Testis (tissue), 3 donors: ENCODE results near the gene PEX10. TPM values are rescaled to one million over a fixed set of nuclear protein-coding genes. Genes with fewer than 3 reads are reported as not detected.

ENCODE experiments used
- DNase-seq: peaks from one replicate; pipeline ENCODE4 v3.0.0-alpha.2; 2019
- H3K27ac ChIP-seq, 2 donors: fragments of 200-600 bp; sonication (generic); one replicate each; pipeline ENCODE4 v1.5.1; 2019
- H3K27me3 ChIP-seq: fragments of 200-600 bp; sonication (generic); one replicate; pipeline ENCODE4 v1.5.1; 2019
- H3K36me3 ChIP-seq: fragments of 200-600 bp; sonication (generic); one replicate; pipeline ENCODE4 v1.5.1; 2017; ENCODE audit warnings: low read depth; ENCODE audit errors: missing control alignments
- H3K4me1 ChIP-seq: fragments of 200-600 bp; sonication (generic); one replicate; pipeline ENCODE4 v1.5.1; 2019
- H3K4me3 ChIP-seq, 2 donors: fragments of 200-600 bp; sonication (generic); one replicate each; pipeline ENCODE4 v1.5.1; 2017 to 2019
- H3K9me3 ChIP-seq: fragments of 200-600 bp; sonication (generic); one replicate; pipeline ENCODE4 v1.5.1; 2017
- POLR2A ChIP-seq: fragments of 450-650 bp; IDR thresholded peaks from one replicate; pipeline ENCODE4 v1.6.1; 2017; ENCODE audit warnings: antibody characterized with exemption, mild to moderate bottlenecking, moderate library complexity
- WGBS, 2 donors: methylation state at CpG; one replicate each; pipeline ENCODE4 v1.1.5; 2018; 5-methylcytosine and 5-hydroxymethylcytosine counted together
- intact Hi-C: fragments of 100-400 bp; cut with DNase I; formaldehyde crosslinking; loops from one replicate; pipeline ENCODE4 v1.15.1; 2023; ENCODE audit warnings: low total_unique reads
- polyA plus RNA-seq: library from polyadenylated mRNA; stranded (reverse); fragments of 350-450 nt; fragmentation: Illumina TruSeq; extraction: RNeasy Lipid Tissue Mini Kit (QIAGEN cat#74804); gene quantifications from one replicate; pipeline ENCODE4 v1.2.3, GENCODE V29; 2014; ENCODE audit warnings: low read depth, low replicate concordance; ENCODE audit not compliant: insufficient read depth
- total RNA-seq, 2 donors: library from RNA; depleted of rRNA; stranded (reverse); fragments of >200 nt; gene quantifications; one replicate each; pipeline ENCODE4 v1.2.3, GENCODE V29; 2016
- TF ChIP-seq, protein P1 (sequence below), 3 experiments: fragments of 450-650 bp in 2 of 3; fragments of 200-600 bp in 1 of 3; sonication (generic) in 1 of 3; IDR thresholded peaks; one replicate each; pipeline ENCODE4 v1.5.1; 2016 to 2019; ENCODE audit warnings: antibody characterized with exemption in 3 of 3, mild to moderate bottlenecking in 2 of 3, moderate library complexity in 1 of 3

PEX10 gene
- total and polyA plus RNA-seq, 3 donors from 2014 or later, result 49.5 to 52.8 (median 50.4) TPM

- intact Hi-C loops, result no loop called here
- 84 to 87% methylated on average over 18 of the region's 18 CpGs for WGBS, 2 donors
- Histone ChIP-seq H3K4me3 (no peak overlapping the region), H3K27ac (no peak overlapping the region), H3K27me3 (no peaks in the 10 kb centered on the region), H3K36me3 (no peaks in the 10 kb centered on the region), H3K9me3 (no peaks in the 10 kb centered on the region), H3K4me1 (peaks cover 14% of the 10 kb centered on the region)
- no peak for TF ChIP-seq POLR2A
- TF ChIP-seq, protein P1, sequence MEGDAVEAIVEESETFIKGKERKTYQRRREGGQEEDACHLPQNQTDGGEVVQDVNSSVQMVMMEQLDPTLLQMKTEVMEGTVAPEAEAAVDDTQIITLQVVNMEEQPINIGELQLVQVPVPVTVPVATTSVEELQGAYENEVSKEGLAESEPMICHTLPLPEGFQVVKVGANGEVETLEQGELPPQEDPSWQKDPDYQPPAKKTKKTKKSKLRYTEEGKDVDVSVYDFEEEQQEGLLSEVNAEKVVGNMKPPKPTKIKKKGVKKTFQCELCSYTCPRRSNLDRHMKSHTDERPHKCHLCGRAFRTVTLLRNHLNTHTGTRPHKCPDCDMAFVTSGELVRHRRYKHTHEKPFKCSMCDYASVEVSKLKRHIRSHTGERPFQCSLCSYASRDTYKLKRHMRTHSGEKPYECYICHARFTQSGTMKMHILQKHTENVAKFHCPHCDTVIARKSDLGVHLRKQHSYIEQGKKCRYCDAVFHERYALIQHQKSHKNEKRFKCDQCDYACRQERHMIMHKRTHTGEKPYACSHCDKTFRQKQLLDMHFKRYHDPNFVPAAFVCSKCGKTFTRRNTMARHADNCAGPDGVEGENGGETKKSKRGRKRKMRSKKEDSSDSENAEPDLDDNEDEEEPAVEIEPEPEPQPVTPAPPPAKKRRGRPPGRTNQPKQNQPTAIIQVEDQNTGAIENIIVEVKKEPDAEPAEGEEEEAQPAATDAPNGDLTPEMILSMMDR (IDR thresholded peaks at IDR 0.05), result no peak
- DNase-seq, result no peak
These were observed 33.2 kb downstream of the PEX10 start for GRCh38 chr1:2378956-2379732.

- H3K27ac ChIP-seq, result no peak overlapping the region
- intact Hi-C loops, result no loop called here
- WGBS, 2 donors, result 92% methylated on average over 24 of the region's 24 CpGs; no CpG with 5 or more reads in 1 of the 2 donors
- TF ChIP-seq, protein P1 (IDR thresholded peaks at IDR 0.05), result no peak
- no peak for TF ChIP-seq POLR2A
- DNase-seq, result no peak
- H3K36me3 ChIP-seq, result no peaks in the 10 kb centered on the region
- H3K4me1 ChIP-seq, result peaks cover 14% of the 10 kb centered on the region
- no peaks in the 10 kb centered on the region for H3K27me3 ChIP-seq
- H3K9me3 ChIP-seq, result no peaks in the 10 kb centered on the region
- no peak overlapping the region for H3K4me3 ChIP-seq
These were observed 33.9 kb downstream of the PEX10 start for GRCh38 chr1:2378441-2378851.

DNA sequence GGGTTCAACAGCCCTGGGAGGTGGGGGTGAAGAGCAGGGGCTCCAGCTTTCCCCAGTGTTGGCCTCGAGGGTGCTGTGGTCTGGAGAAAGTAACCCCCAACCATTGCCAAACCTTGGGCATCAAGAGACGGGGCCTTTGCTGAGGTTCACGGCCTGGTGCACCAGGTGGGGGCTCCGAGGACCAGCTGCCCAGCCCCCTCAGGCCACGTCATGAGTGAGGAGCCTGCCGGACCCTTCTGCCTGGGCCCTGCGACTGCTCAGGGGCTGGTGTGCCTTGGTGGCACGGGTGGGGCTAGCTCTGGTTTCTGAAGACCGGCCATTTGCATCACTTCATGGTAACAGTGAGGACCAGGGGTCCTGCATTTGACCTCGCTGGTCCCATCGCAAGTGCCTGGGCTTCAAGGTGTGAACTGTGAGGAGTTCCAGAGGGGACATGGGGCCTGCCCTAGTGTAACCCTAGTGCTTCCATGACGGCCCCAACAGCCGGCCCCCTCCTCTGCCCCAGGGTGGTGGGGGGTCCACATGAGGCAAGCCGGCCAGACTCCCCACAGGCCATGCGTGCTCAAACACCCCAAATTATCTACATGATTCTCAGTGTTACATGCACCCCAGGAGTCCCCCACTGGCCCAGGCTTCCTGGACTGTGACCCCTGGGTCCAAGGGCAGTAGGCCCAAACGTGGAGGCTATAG is 34.5 kb downstream of the PEX10 start:
- intact Hi-C loops, result no loop called here
- Histone ChIP-seq H3K27me3 (no peaks in the 10 kb centered on the region), H3K27ac (no peak overlapping the region), H3K4me1 (peaks cover 14% of the 10 kb centered on the region), H3K4me3 (no peak overlapping the region), H3K9me3 (no peaks in the 10 kb centered on the region), H3K36me3 (no peaks in the 10 kb centered on the region)
- TF ChIP-seq POLR2A, result no peak
- TF ChIP-seq, protein P1 (IDR thresholded peaks at IDR 0.05), result no peak
- WGBS, 2 donors, result 92% methylated on average over 16 of the region's 16 CpGs; no CpG with 5 or more reads in 1 of the 2 donors
- no peak for DNase-seq

DNA sequence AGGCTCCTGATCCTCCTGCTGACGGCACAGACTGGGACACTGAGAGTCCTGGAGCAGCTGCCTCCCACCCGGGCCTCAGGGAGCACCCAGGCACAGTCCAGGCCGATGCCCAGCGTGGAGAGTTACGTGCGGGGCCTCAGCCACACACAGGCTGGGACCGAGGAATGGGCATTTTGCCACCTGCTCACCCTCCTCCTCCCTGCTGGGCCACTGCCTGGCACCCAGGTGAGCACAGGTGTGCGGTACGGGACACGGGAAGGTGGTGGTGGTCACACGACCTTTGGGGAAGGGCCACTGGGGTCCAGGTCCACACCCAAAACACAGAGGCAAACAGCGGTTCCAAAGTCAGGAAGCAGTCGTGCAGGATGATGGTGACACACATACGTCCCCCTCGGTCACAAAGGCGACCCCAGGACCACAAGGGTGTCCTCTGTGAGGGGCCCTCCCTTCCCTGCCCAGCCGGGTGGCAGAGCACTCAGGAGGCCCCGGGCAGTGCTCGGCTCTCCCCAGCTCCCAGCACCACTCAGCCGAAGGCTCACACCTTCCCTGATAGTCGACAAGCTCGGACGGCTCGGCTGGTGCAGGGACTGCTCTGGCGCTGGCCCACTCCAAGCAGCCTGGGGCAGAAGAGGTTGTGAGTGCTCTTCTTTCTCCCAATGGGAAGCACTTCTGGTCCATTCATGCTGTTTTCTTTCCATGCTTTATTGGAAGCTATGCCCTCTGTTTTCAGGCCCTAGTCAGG is 35.3 kb downstream of the PEX10 start:
- H3K4me3 ChIP-seq, result no peak overlapping the region
- no peaks in the 10 kb centered on the region for H3K9me3 ChIP-seq
- WGBS, 2 donors, result 90% methylated on average over 20 to 25 of the region's 25 CpGs
- H3K27me3 ChIP-seq, result no peaks in the 10 kb centered on the region
- TF ChIP-seq, protein P1 (IDR thresholded peaks at IDR 0.05), result no peak
- TF ChIP-seq POLR2A, result no peak
- DNase-seq, result no peak
- intact Hi-C loops, result no loop called here
- H3K36me3 ChIP-seq, result no peaks in the 10 kb centered on the region
- no peak overlapping the region for H3K27ac ChIP-seq
- H3K4me1 ChIP-seq, result peaks cover 14% of the 10 kb centered on the region
